GM21390 (cell line): ENCODE data around the gene CFAP52.
A peak's percentile ranks its signal among the peaks of the same experiment; 100 is the strongest.
"Not testable (repeated sequence)": the region's sequence is repeated elsewhere in the genome, so short reads cannot be mapped to it uniquely, and the experiment has no call there.

ENCODE experiments used
- ATAC-seq: cut with Tn5 transposase; IDR thresholded peaks from one replicate; pipeline ENCODE4 v1.9.1; 2021; ENCODE audit not compliant: unreplicated experiment

The CFAP52 gene, protein sequence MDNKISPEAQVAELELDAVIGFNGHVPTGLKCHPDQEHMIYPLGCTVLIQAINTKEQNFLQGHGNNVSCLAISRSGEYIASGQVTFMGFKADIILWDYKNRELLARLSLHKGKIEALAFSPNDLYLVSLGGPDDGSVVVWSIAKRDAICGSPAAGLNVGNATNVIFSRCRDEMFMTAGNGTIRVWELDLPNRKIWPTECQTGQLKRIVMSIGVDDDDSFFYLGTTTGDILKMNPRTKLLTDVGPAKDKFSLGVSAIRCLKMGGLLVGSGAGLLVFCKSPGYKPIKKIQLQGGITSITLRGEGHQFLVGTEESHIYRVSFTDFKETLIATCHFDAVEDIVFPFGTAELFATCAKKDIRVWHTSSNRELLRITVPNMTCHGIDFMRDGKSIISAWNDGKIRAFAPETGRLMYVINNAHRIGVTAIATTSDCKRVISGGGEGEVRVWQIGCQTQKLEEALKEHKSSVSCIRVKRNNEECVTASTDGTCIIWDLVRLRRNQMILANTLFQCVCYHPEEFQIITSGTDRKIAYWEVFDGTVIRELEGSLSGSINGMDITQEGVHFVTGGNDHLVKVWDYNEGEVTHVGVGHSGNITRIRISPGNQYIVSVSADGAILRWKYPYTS

GRCh38 chr17:9576521-9577372, at the start of gene CFAP52:
Gene CFAP52 (plus strand): TSS chr17:9576642. CDS start chr17:9576696, 54 bp downstream.
- peak; percentile 48 for ATAC-seq

- no peak for ATAC-seq
These were observed 48.7 kb upstream of the CFAP52 start for GRCh38 chr17:9527788-9528187.

DNA sequence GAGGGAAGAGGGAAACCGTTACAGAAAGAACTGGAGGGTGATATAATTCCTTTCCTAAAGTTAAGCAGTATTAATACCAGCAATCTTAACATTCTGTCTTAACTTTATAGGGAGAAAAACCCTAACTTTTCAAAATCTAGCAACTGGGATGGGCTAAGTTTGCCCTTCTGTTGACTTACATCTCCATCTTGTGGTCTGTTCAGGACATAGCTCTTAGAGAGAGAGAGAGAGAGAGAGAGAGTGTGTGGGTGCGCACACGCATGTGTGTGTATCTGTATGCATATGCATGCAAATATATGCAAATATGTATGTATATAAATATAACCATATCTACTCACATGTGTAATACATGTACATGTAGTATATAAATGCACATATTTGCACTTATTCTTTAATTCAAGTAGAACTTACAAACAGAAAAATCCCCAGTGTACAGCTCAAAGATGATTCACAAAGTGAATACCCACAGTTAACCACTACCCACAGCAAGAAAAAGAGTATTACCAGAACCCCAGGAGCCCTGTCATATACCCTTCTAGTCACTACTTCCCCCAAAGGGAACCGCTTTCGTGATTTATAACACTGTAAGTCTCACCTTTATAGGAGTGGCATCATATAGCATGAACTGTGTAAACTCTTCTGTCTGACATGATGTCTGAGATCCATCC, 47.3 kb upstream of the CFAP52 start:
- ATAC-seq = no peak

- no peak for ATAC-seq
These were observed 45.4 kb upstream of the CFAP52 start for GRCh38 chr17:9531034-9531433.

GRCh38 chr17:9532715-9533114, 43.7 kb upstream of the CFAP52 start:
- ATAC-seq = no peak

DNA sequence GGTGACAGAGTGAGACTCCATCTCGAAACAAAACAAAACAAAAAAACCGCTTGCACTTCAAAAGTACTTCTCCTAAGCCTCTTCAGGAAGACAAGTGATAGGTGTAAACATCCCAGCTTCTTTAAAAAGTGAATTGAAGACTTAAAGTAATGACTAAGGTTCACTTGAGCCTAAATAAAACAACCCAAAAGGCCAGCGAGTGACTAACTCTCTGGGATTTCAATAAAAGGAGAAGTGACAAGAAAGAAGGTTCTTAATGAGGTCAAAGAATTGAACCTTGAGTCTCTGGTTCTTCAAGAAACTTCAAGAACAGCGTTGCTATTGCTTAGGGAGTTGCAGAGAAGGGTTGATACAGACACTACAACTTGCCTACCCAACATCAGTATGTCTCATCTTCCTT, 43.0 kb upstream of the CFAP52 start:
- ATAC-seq = no peak

GRCh38 chr17:9536061-9536460, 40.4 kb upstream of the CFAP52 start:
- no peak for ATAC-seq

DNA sequence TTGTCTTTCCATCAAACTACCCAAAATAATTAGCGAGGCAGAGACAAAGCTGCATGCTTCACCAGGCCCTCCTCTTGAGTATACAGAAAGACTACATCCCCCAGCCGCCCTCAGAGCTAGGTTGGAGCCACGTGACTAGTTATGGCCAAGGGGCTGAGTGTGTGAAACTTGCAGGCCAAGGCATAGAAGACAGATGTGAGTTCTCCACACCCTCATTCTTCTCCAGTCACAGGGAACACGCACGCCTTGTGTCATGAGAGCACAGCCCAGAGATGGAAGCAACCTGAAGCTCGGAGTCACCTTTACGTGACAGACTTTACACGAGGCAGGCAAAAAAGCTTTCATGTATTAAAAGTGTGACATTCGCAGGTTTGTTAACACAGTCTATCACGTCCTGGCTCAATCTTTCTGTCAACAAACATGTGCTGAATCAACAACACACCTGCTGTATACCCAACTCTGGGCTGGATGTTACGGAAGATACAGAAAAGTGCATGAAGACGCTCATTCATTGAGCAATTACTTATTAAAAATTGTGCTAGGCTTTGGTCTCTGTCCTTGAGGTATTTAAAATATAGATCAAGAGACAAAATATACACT, 39.2 kb upstream of the CFAP52 start:
- ATAC-seq = no peak

DNA sequence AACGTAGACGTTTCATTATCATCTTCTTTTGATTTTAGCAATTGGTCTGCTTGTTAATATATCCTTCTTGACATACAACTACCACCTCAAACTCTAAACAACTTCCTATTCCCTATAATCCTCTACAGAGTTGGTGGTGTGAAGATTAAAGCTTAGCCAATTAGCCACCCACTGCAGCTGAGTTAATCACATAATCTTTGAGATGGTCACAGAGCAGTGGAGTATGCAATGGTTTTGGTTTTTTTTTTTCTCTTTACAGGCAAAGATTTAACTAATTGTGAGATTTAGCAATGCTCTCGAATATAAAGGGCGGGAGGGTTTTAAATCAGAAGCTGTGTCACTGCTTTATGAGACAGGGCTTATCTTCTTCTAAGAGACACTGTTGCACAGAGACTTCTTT, 37.8 kb upstream of the CFAP52 start:
- no peak for ATAC-seq

DNA sequence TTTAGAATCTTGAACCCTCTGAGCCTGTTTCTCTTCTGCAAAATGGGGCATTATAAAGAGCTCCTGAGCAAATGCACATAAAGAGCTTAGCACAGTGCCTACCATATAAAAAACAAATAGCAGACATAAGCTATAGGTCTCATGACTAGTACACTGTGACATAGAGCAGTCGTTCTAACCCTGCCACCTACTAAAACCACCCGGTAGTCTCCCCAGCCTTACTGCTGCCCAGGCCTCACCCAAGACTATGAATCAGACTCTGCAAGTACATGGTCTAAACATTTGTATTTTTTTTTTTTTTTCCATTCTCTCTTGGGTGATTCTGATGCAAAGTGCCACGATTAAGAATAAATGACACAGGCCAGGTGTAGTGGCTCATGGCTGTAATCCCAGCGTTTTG, 34.7 kb upstream of the CFAP52 start:
- no peak for ATAC-seq

DNA sequence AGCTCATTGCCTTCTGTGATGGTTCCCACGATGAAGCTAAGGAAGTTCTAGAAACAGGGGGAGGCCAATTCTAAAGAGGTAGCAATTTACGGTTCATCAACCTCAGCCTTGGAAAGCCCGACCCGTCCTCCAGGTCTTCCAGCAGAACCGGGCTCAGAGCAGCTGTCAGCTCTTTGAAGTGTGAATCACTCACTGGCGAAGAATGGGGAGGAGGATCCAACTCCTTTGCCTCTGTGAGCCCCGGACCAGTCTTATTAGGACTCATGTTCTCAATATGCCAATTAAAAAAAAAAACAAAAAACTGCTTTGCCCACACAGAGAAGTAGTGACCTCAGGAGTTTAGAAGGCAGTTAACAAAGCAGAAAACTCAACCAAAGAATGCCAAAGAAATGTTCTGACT, 32.2 kb upstream of the CFAP52 start:
- ATAC-seq = no peak

- no peak for ATAC-seq
These were observed 27.2 kb upstream of the CFAP52 start for GRCh38 chr17:9549215-9549614.

- ATAC-seq = no peak
These were observed 23.3 kb upstream of the CFAP52 start for GRCh38 chr17:9553181-9553580.

GRCh38 chr17:9553596-9553995, 22.8 kb upstream of the CFAP52 start:
- ATAC-seq = no peak

DNA sequence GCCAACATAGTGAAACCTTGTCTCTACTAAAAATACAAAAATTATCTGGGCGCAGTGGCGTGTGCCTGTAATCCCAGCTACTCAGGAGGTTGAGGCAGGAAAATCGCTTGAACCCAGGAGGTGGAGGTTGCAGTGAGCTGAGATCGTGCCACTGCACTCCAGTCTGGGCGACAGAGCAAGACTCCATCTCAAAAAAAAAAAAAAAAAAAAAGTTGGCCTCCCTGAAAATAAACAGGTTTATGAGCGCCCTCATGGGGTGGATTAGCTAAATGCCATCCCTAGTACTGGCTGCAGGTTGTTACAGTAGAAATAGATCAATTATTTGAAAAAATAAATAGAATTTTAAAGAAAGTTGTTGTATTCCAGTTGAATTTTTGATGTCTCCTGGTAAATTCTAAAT, 21.7 kb upstream of the CFAP52 start:
- not testable (repeated sequence) for ATAC-seq

GRCh38 chr17:9557161-9557755, 19.2 kb upstream of the CFAP52 start:
- ATAC-seq = no peak

DNA sequence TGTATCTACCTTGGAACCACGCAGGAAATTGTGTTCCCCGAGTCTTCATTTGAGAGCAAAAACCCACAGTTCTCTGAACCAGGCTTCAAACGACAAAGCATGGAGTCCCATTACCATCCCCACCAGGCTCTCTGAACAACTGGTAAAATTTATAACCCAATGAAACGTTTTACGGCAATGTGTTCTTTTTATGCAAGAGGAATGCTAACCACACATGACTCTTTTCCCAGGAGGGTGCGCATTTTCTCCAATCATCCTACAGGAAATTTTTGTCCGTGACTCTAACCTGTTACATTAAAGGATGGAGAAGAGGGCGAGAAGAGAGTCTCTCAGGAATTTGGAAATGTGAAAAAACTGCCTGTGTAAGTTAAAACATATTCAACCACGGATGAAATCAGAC, 18.6 kb upstream of the CFAP52 start:
- ATAC-seq = no peak

- ATAC-seq = no peak
These were observed 12.3 kb upstream of the CFAP52 start for GRCh38 chr17:9564104-9564503.

DNA sequence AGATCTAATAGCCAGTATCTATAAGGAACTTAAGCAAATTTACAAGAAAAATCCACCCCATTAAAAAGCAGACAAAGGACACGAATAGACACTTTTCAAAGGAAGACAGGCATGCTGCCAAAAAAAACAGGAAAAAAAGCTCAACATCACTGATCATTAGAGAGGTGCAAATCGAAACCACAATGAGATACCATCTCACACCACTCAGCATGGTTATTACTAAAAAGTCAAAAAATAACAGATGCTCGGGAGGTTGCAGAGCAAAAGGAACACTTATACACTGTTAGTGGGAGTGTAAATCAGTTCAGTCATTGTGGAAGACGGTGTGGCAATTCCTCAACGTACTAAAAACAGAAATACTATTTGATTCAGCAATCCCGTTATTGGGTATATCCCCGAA, 10.4 kb upstream of the CFAP52 start:
- ATAC-seq = no peak

GRCh38 chr17:9566739-9567138, 9.7 kb upstream of the CFAP52 start:
- ATAC-seq = not testable (repeated sequence)
